Measurements from ENCODE around the gene TBCC. TPM values are rescaled to one million over a fixed set of nuclear protein-coding genes. Genes with fewer than 3 reads are reported as not detected.
"Not testable (repeated sequence)": the region's sequence is repeated elsewhere in the genome, so short reads cannot be mapped to it uniquely, and the experiment has no call there.

TBCC gene
- total RNA-seq, 2 experiments from 2014 or later, result 12.6 to 12.9 TPM

- H3K4me3 Mint-ChIP-seq, result peak overlapping the region; percentile 81
- intact Hi-C loops (cut with micrococcal nuclease), result loop anchor here (1.0 to 5.0 kb wide), 6 partner anchors 8 to 995 kb away; partner anchors contain the start of genes CNPY3, KLC4, MRPL2 and TBCC
- H3K27me3 Mint-ChIP-seq (ENCODE audit: low read depth), result no peaks in the 10 kb centered on the region
- peak; percentile 75 for DNase-seq
- H3K4me1 Mint-ChIP-seq (ENCODE audit: low read depth), result peaks cover 26% of the 10 kb centered on the region
- CTCF ChIA-PET, result interaction anchor here (1.1 to 1.2 kb wide), 2 partner anchors 12 to 57 kb away, joined by 3 to 4 read pairs; no protein-coding TSS in a partner anchor
- peaks cover 10% of the 10 kb centered on the region for H3K36me3 Mint-ChIP-seq (ENCODE audit: low read depth)
- peak overlapping the region; percentile 100 for H3K27ac Mint-ChIP-seq
- no peaks in the 10 kb centered on the region for H3K9me3 Mint-ChIP-seq
Measured at GRCh38 chr6:42782689-42783176, 36.8 kb upstream of the TBCC start.

- no peaks in the 10 kb centered on the region for H3K27me3 Mint-ChIP-seq (ENCODE audit: low read depth)
- CTCF ChIA-PET, result interaction anchor here (1.1 to 1.2 kb wide), 2 partner anchors 11 to 56 kb away, joined by 3 to 4 read pairs; no protein-coding TSS in a partner anchor
- H3K27ac Mint-ChIP-seq, result peak within 1 kb of the TSS; percentile 100
- peaks cover 10% of the 10 kb centered on the region for H3K36me3 Mint-ChIP-seq (ENCODE audit: low read depth)
- intact Hi-C loops (cut with micrococcal nuclease), result loop anchor here (1.0 to 5.0 kb wide), 6 partner anchors 8 to 995 kb away; partner anchors contain the start of genes CNPY3, KLC4, MRPL2 and TBCC
- H3K4me3 Mint-ChIP-seq, result peak within 1 kb of the TSS; percentile 81
- peaks cover 32% of the 10 kb centered on the region for H3K4me1 Mint-ChIP-seq (ENCODE audit: low read depth)
- no peaks in the 10 kb centered on the region for H3K9me3 Mint-ChIP-seq
- DNase-seq, result peak; percentile 79
Measured at GRCh38 chr6:42781796-42782688, 36.1 kb upstream of the TBCC start, which contains the start of gene BICRAL. Gene BICRAL (plus strand): TSS chr6:42782052. CDS start chr6:42822023, 39,971 bp downstream.

- Mint-ChIP-seq H3K27ac (peak overlapping the region; percentile 85), H3K9me3 (no peaks in the 10 kb centered on the region), H3K36me3 (ENCODE audit: low read depth) (peaks cover 10% of the 10 kb centered on the region), H3K4me3 (peak overlapping the region; percentile 81), H3K27me3 (ENCODE audit: low read depth) (no peaks in the 10 kb centered on the region), H3K4me1 (ENCODE audit: low read depth) (peaks cover 38% of the 10 kb centered on the region)
- no peak for DNase-seq
- CTCF ChIA-PET, result no interaction called here
- intact Hi-C loops (cut with micrococcal nuclease), result loop anchor here (5.0 kb wide), 4 partner anchors 54 to 994 kb away; partner anchors contain the start of genes CNPY3, KLC4, MRPL2 and TOMM6
Measured at GRCh38 chr6:42781546-42781795, 35.6 kb upstream of the TBCC start.

GRCh38 chr6:42779521-42779920 lies 33.6 kb upstream of the TBCC start:
- CTCF ChIA-PET, result interaction anchor here (0.6 to 0.7 kb wide), 2 partner anchors 49 to 102 kb away, joined by 3 to 5 read pairs; no protein-coding TSS in a partner anchor
- Mint-ChIP-seq H3K4me1 (ENCODE audit: low read depth) (peaks cover 52% of the 10 kb centered on the region), H3K9me3 (no peaks in the 10 kb centered on the region), H3K36me3 (ENCODE audit: low read depth) (peaks cover 10% of the 10 kb centered on the region), H3K4me3 (no peak overlapping the region), H3K27ac (no peak overlapping the region), H3K27me3 (ENCODE audit: low read depth) (no peaks in the 10 kb centered on the region)
- DNase-seq, result no peak
- intact Hi-C loops (cut with micrococcal nuclease), result loop anchor here (10.0 kb wide), 2 partner anchors 205 to 795 kb away; partner anchors contain the start of genes POLH, PPP2R5D and XPO5

GRCh38 chr6:42778122-42778521 lies 32.2 kb upstream of the TBCC start:
- intact Hi-C loops (cut with micrococcal nuclease), result loop anchor here (10.0 kb wide), 2 partner anchors 207 to 797 kb away; partner anchors contain the start of genes POLH, PPP2R5D and XPO5
- Mint-ChIP-seq H3K36me3 (ENCODE audit: low read depth) (peaks cover 3% of the 10 kb centered on the region), H3K4me3 (no peak overlapping the region), H3K27ac (no peak overlapping the region), H3K9me3 (no peaks in the 10 kb centered on the region), H3K27me3 (ENCODE audit: low read depth) (no peaks in the 10 kb centered on the region), H3K4me1 (ENCODE audit: low read depth) (peaks cover 63% of the 10 kb centered on the region)
- DNase-seq, result no peak
- CTCF ChIA-PET, result no interaction called here

- Mint-ChIP-seq H3K27ac (peak overlapping the region; percentile 50), H3K27me3 (ENCODE audit: low read depth) (no peaks in the 10 kb centered on the region), H3K36me3 (ENCODE audit: low read depth) (peaks cover 2% of the 10 kb centered on the region), H3K9me3 (no peaks in the 10 kb centered on the region), H3K4me1 (ENCODE audit: low read depth) (peaks cover 68% of the 10 kb centered on the region), H3K4me3 (no peak overlapping the region)
- CTCF ChIA-PET, result no interaction called here
- DNase-seq, result no peak
- intact Hi-C loops (cut with micrococcal nuclease), result loop anchor here (10.0 kb wide), 2 partner anchors 208 to 798 kb away; partner anchors contain the start of genes POLH, PPP2R5D and XPO5
Measured at GRCh38 chr6:42777126-42777822, 31.4 kb upstream of the TBCC start.

- H3K27me3 Mint-ChIP-seq (ENCODE audit: low read depth); H3K9me3 Mint-ChIP-seq; H3K36me3 Mint-ChIP-seq (ENCODE audit: low read depth): not testable (repeated sequence)
- H3K27ac Mint-ChIP-seq, result peak overlapping the region; percentile 90
- CTCF ChIA-PET, result interaction anchor here (0.5 to 1.4 kb wide), 4 partner anchors 29 to 243 kb away, joined by 4 to 7 read pairs (median 4); partner anchors contain the start of gene TBCC
- peak overlapping the region; percentile 69 for H3K4me3 Mint-ChIP-seq
- peaks cover 76% of the 10 kb centered on the region for H3K4me1 Mint-ChIP-seq (ENCODE audit: low read depth)
- intact Hi-C loops (cut with micrococcal nuclease), result loop anchor here (1.0 to 10.0 kb wide), 7 partner anchors 7 to 800 kb away; partner anchors contain the start of genes ABCC10, BICRAL, POLH and PPP2R5D
- peak; percentile 64 for DNase-seq
Measured at GRCh38 chr6:42774821-42775487, 29.1 kb upstream of the TBCC start.

- H3K27me3 Mint-ChIP-seq (ENCODE audit: low read depth), result no peaks in the 10 kb centered on the region
- H3K36me3 Mint-ChIP-seq (ENCODE audit: low read depth), result no peaks in the 10 kb centered on the region
- H3K4me1 Mint-ChIP-seq (ENCODE audit: low read depth), result peaks cover 78% of the 10 kb centered on the region
- intact Hi-C loops (cut with micrococcal nuclease), result loop anchor here (1.0 to 10.0 kb wide), 7 partner anchors 8 to 801 kb away; partner anchors contain the start of genes ABCC10, BICRAL, POLH and PPP2R5D
- no peaks in the 10 kb centered on the region for H3K9me3 Mint-ChIP-seq
- H3K27ac Mint-ChIP-seq, result peak overlapping the region; percentile 90
- peak; percentile 68 for DNase-seq
- peak overlapping the region; percentile 53 for H3K4me3 Mint-ChIP-seq
- CTCF ChIA-PET, result no interaction called here
Measured at GRCh38 chr6:42774201-42774600, 28.3 kb upstream of the TBCC start.

- no peak for DNase-seq
- peaks cover 62% of the 10 kb centered on the region for H3K4me1 Mint-ChIP-seq (ENCODE audit: low read depth)
- H3K4me3 Mint-ChIP-seq, result peak overlapping the region; percentile 71
- no peaks in the 10 kb centered on the region for H3K36me3 Mint-ChIP-seq (ENCODE audit: low read depth)
- H3K27ac Mint-ChIP-seq, result peak overlapping the region; percentile 96
- intact Hi-C loops (cut with micrococcal nuclease), result loop anchor here (1.0 to 10.0 kb wide), 9 partner anchors 13 to 803 kb away; partner anchors contain the start of genes ABCC10, POLH, PPP2R5D and RPL7L1
- no peaks in the 10 kb centered on the region for H3K9me3 Mint-ChIP-seq
- CTCF ChIA-PET, result interaction anchor here (1.0 to 1.3 kb wide), 3 partner anchors 11 to 106 kb away, joined by 3 to 4 read pairs (median 3); no protein-coding TSS in a partner anchor
- no peaks in the 10 kb centered on the region for H3K27me3 Mint-ChIP-seq (ENCODE audit: low read depth)
Measured at GRCh38 chr6:42771741-42772100, 25.8 kb upstream of the TBCC start.

- no peak overlapping the region for H3K4me3 Mint-ChIP-seq
- no peaks in the 10 kb centered on the region for H3K27me3 Mint-ChIP-seq (ENCODE audit: low read depth)
- H3K36me3 Mint-ChIP-seq (ENCODE audit: low read depth), result no peaks in the 10 kb centered on the region
- intact Hi-C loops (cut with micrococcal nuclease), result loop anchor here (2.0 to 10.0 kb wide), 6 partner anchors 15 to 805 kb away; partner anchors contain the start of genes ABCC10, POLH, PPP2R5D and SRF
- H3K4me1 Mint-ChIP-seq (ENCODE audit: low read depth), result peaks cover 53% of the 10 kb centered on the region
- H3K27ac Mint-ChIP-seq, result peak overlapping the region; percentile 62
- H3K9me3 Mint-ChIP-seq, result no peaks in the 10 kb centered on the region
- CTCF ChIA-PET, result interaction anchor here (0.9 to 1.7 kb wide), 4 partner anchors 16 to 107 kb away, joined by 3 to 7 read pairs (median 4); no protein-coding TSS in a partner anchor
- no peak for DNase-seq
Measured at GRCh38 chr6:42769836-42770235, 23.9 kb upstream of the TBCC start.

- DNase-seq, result no peak
- Mint-ChIP-seq H3K4me3 (no peak overlapping the region), H3K27ac (no peak overlapping the region), H3K36me3 (ENCODE audit: low read depth) (no peaks in the 10 kb centered on the region), H3K27me3 (ENCODE audit: low read depth) (no peaks in the 10 kb centered on the region), H3K9me3 (no peaks in the 10 kb centered on the region), H3K4me1 (ENCODE audit: low read depth) (peaks cover 45% of the 10 kb centered on the region)
- intact Hi-C loops (cut with micrococcal nuclease), result no loop called here
- CTCF ChIA-PET, result interaction anchor here (0.6 to 1.7 kb wide), 3 partner anchors 10 to 108 kb away, joined by 3 to 6 read pairs (median 3); no protein-coding TSS in a partner anchor
Measured at GRCh38 chr6:42769051-42769450, 23.1 kb upstream of the TBCC start.
